Measurements from ENCODE around the gene ZDHHC23. TPM values are rescaled to one million over a fixed set of nuclear protein-coding genes. Genes with fewer than 3 reads are reported as not detected.

The ZDHHC23 gene
- total and polyA plus RNA-seq, 10 of the 15 experiments (the other 5 are each of a cell fraction or from before 2014, with no cell fraction given) = 0.79 to 4.6 (median 2.9) TPM

DNA sequence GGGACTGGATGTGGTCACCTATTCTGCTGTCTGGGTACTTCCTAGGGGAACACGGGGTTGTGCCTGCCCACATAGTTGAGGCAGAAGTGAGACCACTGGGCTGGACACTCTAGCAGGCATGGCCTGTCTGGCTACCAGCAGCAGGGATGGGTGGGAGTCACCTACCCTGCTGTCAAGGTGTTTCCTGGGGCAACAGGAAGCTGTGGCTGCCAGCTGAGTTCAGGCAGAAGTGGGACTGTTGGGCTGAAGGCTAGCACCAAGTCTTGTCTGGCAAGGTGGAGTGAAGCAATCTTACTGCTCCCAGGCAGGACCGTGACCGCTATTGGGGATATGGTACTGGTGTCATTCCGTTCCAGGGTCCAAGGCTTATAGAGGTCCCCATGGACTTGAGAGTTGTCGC is 20.3 kb upstream of the ZDHHC23 start:
- Histone ChIP-seq H3K4me2 (ENCODE audit: control insufficient read depth, insufficient read depth) (no peak overlapping the region), H2AFZ (ENCODE audit: control insufficient read depth, low read depth, low read length) (no peak overlapping the region), H3K9ac (ENCODE audit: control insufficient read depth, insufficient read depth, low read length) (no peak overlapping the region), H3K4me1 (ENCODE audit: control insufficient read depth, insufficient read depth, low read length) (no peaks in the 10 kb centered on the region), H3K27me3 (replicated peaks in 1 of 2; ENCODE audit: control insufficient read depth in 2 of 2, insufficient read depth in 2 of 2, low read length in 1 of 2) (peaks cover 0 to 2% of the 10 kb centered on the region in 2 experiments; a peak in 1 of 4 replicates), H3K27ac (ENCODE audit: control insufficient read depth, insufficient read depth) (no peak overlapping the region), H3K4me3 (no peak overlapping the region), H3K79me2 (ENCODE audit: control insufficient read depth, insufficient read depth, low read length) (no peaks in the 10 kb centered on the region), H3K9me3 (replicated peaks; ENCODE audit: control insufficient read depth, insufficient read depth, low read length) (peaks cover 2% of the 10 kb centered on the region; the same call in 1 of the 3 replicates), H3K36me3 (ENCODE audit: control insufficient read depth in 2 of 2, insufficient read depth in 2 of 2, low read length in 1 of 2) (no peaks in the 10 kb centered on the region), H4K20me1 (ENCODE audit: control insufficient read depth, insufficient read depth) (no peaks in the 10 kb centered on the region)
- no TSS peak for BruUV-seq (replicated peaks)
- intact Hi-C loops (cut with micrococcal nuclease; ENCODE audit: unreplicated experiment) = no loop called here
- DNase-seq (ENCODE audit: low read depth, low spot score) = no peak
- POLR2A ChIA-PET = no interaction called here
- SMC1A ChIA-PET (ENCODE audit: uncharacterized antibody, unreplicated experiment) = interaction anchor here (1.0 kb wide), 1 partner anchor 9 kb away, joined by 5 read pairs; no protein-coding TSS in a partner anchor
- CTCF ChIA-PET = no interaction called here
- FAIRE-seq = no peak
- RAD21 ChIA-PET (ENCODE audit: unreplicated experiment) = interaction anchor here (0.6 kb wide), 1 partner anchor 259 kb away, joined by 3 read pairs; no protein-coding TSS in a partner anchor
- in situ Hi-C loops (cut with MboI) = no loop called here
- TF ChIP-seq, protein P1, sequence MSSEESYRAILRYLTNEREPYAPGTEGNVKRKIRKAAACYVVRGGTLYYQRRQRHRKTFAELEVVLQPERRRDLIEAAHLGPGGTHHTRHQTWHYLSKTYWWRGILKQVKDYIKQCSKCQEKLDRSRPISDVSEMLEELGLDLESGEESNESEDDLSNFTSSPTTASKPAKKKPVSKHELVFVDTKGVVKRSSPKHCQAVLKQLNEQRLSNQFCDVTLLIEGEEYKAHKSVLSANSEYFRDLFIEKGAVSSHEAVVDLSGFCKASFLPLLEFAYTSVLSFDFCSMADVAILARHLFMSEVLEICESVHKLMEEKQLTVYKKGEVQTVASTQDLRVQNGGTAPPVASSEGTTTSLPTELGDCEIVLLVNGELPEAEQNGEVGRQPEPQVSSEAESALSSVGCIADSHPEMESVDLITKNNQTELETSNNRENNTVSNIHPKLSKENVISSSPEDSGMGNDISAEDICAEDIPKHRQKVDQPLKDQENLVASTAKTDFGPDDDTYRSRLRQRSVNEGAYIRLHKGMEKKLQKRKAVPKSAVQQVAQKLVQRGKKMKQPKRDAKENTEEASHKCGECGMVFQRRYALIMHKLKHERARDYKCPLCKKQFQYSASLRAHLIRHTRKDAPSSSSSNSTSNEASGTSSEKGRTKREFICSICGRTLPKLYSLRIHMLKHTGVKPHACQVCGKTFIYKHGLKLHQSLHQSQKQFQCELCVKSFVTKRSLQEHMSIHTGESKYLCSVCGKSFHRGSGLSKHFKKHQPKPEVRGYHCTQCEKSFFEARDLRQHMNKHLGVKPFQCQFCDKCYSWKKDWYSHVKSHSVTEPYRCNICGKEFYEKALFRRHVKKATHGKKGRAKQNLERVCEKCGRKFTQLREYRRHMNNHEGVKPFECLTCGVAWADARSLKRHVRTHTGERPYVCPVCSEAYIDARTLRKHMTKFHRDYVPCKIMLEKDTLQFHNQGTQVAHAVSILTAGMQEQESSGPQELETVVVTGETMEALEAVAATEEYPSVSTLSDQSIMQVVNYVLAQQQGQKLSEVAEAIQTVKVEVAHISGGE (CRISPR knock-in tag; IDR thresholded peaks at IDR 0.05) = no peak
- TF ChIP-seq, protein P2, sequence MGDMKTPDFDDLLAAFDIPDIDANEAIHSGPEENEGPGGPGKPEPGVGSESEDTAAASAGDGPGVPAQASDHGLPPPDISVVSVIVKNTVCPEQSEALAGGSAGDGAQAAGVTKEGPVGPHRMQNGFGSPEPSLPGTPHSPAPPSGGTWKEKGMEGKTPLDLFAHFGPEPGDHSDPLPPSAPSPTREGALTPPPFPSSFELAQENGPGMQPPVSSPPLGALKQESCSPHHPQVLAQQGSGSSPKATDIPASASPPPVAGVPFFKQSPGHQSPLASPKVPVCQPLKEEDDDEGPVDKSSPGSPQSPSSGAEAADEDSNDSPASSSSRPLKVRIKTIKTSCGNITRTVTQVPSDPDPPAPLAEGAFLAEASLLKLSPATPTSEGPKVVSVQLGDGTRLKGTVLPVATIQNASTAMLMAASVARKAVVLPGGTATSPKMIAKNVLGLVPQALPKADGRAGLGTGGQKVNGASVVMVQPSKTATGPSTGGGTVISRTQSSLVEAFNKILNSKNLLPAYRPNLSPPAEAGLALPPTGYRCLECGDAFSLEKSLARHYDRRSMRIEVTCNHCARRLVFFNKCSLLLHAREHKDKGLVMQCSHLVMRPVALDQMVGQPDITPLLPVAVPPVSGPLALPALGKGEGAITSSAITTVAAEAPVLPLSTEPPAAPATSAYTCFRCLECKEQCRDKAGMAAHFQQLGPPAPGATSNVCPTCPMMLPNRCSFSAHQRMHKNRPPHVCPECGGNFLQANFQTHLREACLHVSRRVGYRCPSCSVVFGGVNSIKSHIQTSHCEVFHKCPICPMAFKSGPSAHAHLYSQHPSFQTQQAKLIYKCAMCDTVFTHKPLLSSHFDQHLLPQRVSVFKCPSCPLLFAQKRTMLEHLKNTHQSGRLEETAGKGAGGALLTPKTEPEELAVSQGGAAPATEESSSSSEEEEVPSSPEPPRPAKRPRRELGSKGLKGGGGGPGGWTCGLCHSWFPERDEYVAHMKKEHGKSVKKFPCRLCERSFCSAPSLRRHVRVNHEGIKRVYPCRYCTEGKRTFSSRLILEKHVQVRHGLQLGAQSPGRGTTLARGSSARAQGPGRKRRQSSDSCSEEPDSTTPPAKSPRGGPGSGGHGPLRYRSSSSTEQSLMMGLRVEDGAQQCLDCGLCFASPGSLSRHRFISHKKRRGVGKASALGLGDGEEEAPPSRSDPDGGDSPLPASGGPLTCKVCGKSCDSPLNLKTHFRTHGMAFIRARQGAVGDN (IDR thresholded peaks at IDR 0.05) = no peak
- TF ChIP-seq RUNX3 (IDR thresholded peaks at IDR 0.05; ENCODE audit: low read length) = no peak
- no peak for TF ChIP-seq POLR2AphosphoS2 (IDR thresholded peaks at IDR 0.05; ENCODE audit: low read depth, low read length)
- TF ChIP-seq ETV6 (conservative IDR thresholded peaks at IDR 0.05 in 1 of 2, IDR thresholded peaks at IDR 0.05 in 1 of 2; ENCODE audit: borderline replicate concordance in 1 of 2, low read depth in 1 of 2) = no peak
- TF ChIP-seq STAT1 (conservative IDR thresholded peaks at IDR 0.05) = no peak
- no peak for TF ChIP-seq NFYB (IDR thresholded peaks at IDR 0.05; ENCODE audit: insufficient read depth, low read depth, low read length)
- TF ChIP-seq POLR2A (IDR thresholded peaks at IDR 0.05; ENCODE audit: low read depth, low read length) = no peak
- TF ChIP-seq EGR1 (IDR thresholded peaks at IDR 0.05; ENCODE audit: borderline replicate concordance in 1 of 2, low read depth in 2 of 2, low read length in 2 of 2) = no peak
- TF ChIP-seq YY1 (IDR thresholded peaks at IDR 0.05; ENCODE audit: low read depth, low read length) = no peak
- no peak for TF ChIP-seq ZBED1 (IDR thresholded peaks at IDR 0.05; ENCODE audit: borderline replicate concordance)
- no peak for TF ChIP-seq KDM1A (IDR thresholded peaks at IDR 0.05; ENCODE audit: borderline replicate concordance)
- TF ChIP-seq TCF7 (IDR thresholded peaks at IDR 0.05; ENCODE audit: borderline replicate concordance) = no peak
- no peak for TF ChIP-seq NR2F1 (conservative IDR thresholded peaks at IDR 0.05)
- WGBS (ENCODE audit: insufficient coverage, insufficient replicate concordance, low lambda C conversion rate, missing lambda C conversion rate) = 33% methylated on average over 5 of the region's 5 CpGs
- no peak for ATAC-seq
